Breast epithelium (tissue), 3 donors: ENCODE measurements around the gene KLHL11.

Source experiments
- POLR2A ChIP-seq: fragments of 450-650 bp; IDR thresholded peaks from one replicate; pipeline ENCODE4 v1.6.1; 2016; ENCODE audit warnings: antibody characterized with exemption, mild to moderate bottlenecking, moderate library complexity
- POLR2AphosphoS5 ChIP-seq, 3 donors: sonication (generic); formaldehyde crosslinking; IDR thresholded peaks; one replicate each; pipeline ENCODE4 v1.6.1; 2017; ENCODE audit warnings: antibody characterized with exemption in 3 of 3
- TF ChIP-seq, protein P1 (sequence below), 3 donors: fragments of 450-650 bp; IDR thresholded peaks; one replicate each; pipeline ENCODE4 v1.5.1; 2016 to 2017; ENCODE audit warnings: antibody characterized with exemption in 3 of 3, mild to moderate bottlenecking in 3 of 3, moderate library complexity in 3 of 3

DNA sequence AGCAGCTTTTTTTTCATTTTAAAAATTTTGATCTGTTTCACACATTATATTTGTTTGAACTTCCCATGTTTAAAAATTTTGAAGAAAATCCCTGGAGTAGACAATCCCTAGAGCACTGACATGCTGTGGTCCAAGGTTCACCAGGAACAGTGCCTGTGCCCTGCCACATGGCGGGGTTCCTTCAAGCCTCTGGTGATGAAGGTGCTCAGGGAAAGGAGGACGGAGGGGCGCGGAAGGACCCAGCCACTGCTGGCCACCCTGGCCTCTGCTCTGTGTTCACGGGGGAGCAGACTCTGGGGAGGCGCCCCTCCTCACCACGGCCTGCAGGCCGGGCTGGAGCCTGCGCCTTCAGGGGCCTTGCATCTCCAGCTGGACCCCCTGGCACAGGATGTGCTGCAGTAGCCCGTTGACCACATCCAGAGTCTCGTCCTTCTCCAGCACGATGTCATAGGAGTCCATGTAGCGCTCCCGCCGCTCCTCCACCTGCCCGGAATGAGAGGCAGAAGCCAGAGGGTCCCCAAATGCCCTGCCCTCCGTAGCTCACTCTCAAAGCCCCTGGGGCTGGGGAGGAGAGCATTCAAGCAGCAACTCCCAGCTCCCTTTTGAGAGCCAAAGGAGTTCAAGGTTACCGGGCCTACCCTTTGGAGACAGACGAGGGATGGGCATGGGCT is 39.9 kb downstream of the KLHL11 start:
- TF ChIP-seq, protein P1, sequence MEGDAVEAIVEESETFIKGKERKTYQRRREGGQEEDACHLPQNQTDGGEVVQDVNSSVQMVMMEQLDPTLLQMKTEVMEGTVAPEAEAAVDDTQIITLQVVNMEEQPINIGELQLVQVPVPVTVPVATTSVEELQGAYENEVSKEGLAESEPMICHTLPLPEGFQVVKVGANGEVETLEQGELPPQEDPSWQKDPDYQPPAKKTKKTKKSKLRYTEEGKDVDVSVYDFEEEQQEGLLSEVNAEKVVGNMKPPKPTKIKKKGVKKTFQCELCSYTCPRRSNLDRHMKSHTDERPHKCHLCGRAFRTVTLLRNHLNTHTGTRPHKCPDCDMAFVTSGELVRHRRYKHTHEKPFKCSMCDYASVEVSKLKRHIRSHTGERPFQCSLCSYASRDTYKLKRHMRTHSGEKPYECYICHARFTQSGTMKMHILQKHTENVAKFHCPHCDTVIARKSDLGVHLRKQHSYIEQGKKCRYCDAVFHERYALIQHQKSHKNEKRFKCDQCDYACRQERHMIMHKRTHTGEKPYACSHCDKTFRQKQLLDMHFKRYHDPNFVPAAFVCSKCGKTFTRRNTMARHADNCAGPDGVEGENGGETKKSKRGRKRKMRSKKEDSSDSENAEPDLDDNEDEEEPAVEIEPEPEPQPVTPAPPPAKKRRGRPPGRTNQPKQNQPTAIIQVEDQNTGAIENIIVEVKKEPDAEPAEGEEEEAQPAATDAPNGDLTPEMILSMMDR (IDR thresholded peaks at IDR 0.05) = no peak
- TF ChIP-seq POLR2A = no peak
- no peak for TF ChIP-seq POLR2AphosphoS5 (IDR thresholded peaks at IDR 0.05)
